Mucosa of stomach (tissue), 1 donor: ENCODE measurements around the gene SLC16A3.

Experiments used
- H3K27me3 ChIP-seq: one replicate; pipeline ENCODE4 v1.7.0; 2013; ENCODE audit warnings: mild to moderate bottlenecking, low read length; ENCODE audit not compliant: control insufficient read depth, insufficient read depth
- H3K36me3 ChIP-seq: one replicate; pipeline ENCODE4 v1.7.0; 2013; ENCODE audit warnings: low read length; ENCODE audit not compliant: control insufficient read depth, insufficient read depth
- H3K4me1 ChIP-seq: one replicate; pipeline ENCODE4 v1.7.0; 2013; ENCODE audit warnings: mild to moderate bottlenecking, low read length; ENCODE audit not compliant: control insufficient read depth, insufficient read depth
- H3K4me3 ChIP-seq: one replicate; pipeline ENCODE4 v1.7.0; 2013; ENCODE audit warnings: low read length
- H3K9ac ChIP-seq: one replicate; pipeline ENCODE4 v1.7.0; 2013; ENCODE audit warnings: mild to moderate bottlenecking, low read length, moderate library complexity
- H3K9me3 ChIP-seq: one replicate; pipeline ENCODE4 v1.7.0; 2013; ENCODE audit warnings: mild to moderate bottlenecking, low read length, moderate library complexity; ENCODE audit not compliant: control insufficient read depth
- donor health status: Pancreatic carcinoma.

SLC16A3 gene

GRCh38 chr17:82212331-82213250 is 16.3 kb upstream of the SLC16A3 start, which contains the start of gene CCDC57:
Gene CCDC57 (minus strand): TSS chr17:82212842. CDS start chr17:82201944, 10,898 bp downstream.
- Histone ChIP-seq H3K4me1 (peaks cover 32% of the 10 kb centered on the region), H3K36me3 (no peaks in the 10 kb centered on the region), H3K9ac (peak within 1 kb of the TSS; percentile 86), H3K4me3 (peak within 1 kb of the TSS; percentile 46), H3K27me3 (no peaks in the 10 kb centered on the region), H3K9me3 (no peaks in the 10 kb centered on the region)

GRCh38 chr17:82213251-82214011 is 15.4 kb upstream of the SLC16A3 start:
- no peaks in the 10 kb centered on the region for H3K9me3 ChIP-seq
- H3K36me3 ChIP-seq = no peaks in the 10 kb centered on the region
- peak overlapping the region; percentile 86 for H3K9ac ChIP-seq
- H3K4me1 ChIP-seq = peaks cover 36% of the 10 kb centered on the region
- H3K27me3 ChIP-seq = no peaks in the 10 kb centered on the region
- H3K4me3 ChIP-seq = peak overlapping the region; percentile 46

GRCh38 chr17:82214012-82214628 is 14.7 kb upstream of the SLC16A3 start:
- no peaks in the 10 kb centered on the region for H3K27me3 ChIP-seq
- no peaks in the 10 kb centered on the region for H3K9me3 ChIP-seq
- H3K4me1 ChIP-seq = peaks cover 36% of the 10 kb centered on the region
- no peak overlapping the region for H3K4me3 ChIP-seq
- H3K9ac ChIP-seq = no peak overlapping the region
- no peaks in the 10 kb centered on the region for H3K36me3 ChIP-seq

- H3K4me3 ChIP-seq = no peak overlapping the region
- no peaks in the 10 kb centered on the region for H3K36me3 ChIP-seq
- no peaks in the 10 kb centered on the region for H3K9me3 ChIP-seq
- H3K27me3 ChIP-seq = no peaks in the 10 kb centered on the region
- H3K4me1 ChIP-seq = peaks cover 36% of the 10 kb centered on the region
- H3K9ac ChIP-seq = peak overlapping the region; percentile 26
These were observed 13.5 kb upstream of the SLC16A3 start for GRCh38 chr17:82215095-82215971.

GRCh38 chr17:82215972-82216300 is 12.9 kb upstream of the SLC16A3 start:
- no peak overlapping the region for H3K4me3 ChIP-seq
- H3K4me1 ChIP-seq = peaks cover 36% of the 10 kb centered on the region
- no peaks in the 10 kb centered on the region for H3K36me3 ChIP-seq
- peak overlapping the region; percentile 26 for H3K9ac ChIP-seq
- H3K27me3 ChIP-seq = no peaks in the 10 kb centered on the region
- no peaks in the 10 kb centered on the region for H3K9me3 ChIP-seq

- Histone ChIP-seq H3K4me1 (peaks cover 35% of the 10 kb centered on the region), H3K27me3 (no peaks in the 10 kb centered on the region), H3K36me3 (no peaks in the 10 kb centered on the region), H3K9me3 (no peaks in the 10 kb centered on the region), H3K9ac (peak overlapping the region; percentile 26), H3K4me3 (no peak overlapping the region)
These were observed 12.3 kb upstream of the SLC16A3 start for GRCh38 chr17:82216301-82217119.

GRCh38 chr17:82217120-82217529 is 11.7 kb upstream of the SLC16A3 start:
- Histone ChIP-seq H3K4me3 (no peak overlapping the region), H3K27me3 (no peaks in the 10 kb centered on the region), H3K4me1 (peaks cover 30% of the 10 kb centered on the region), H3K36me3 (no peaks in the 10 kb centered on the region), H3K9ac (peak overlapping the region; percentile 26), H3K9me3 (no peaks in the 10 kb centered on the region)

- Histone ChIP-seq H3K9me3 (no peaks in the 10 kb centered on the region), H3K9ac (peak overlapping the region; percentile 26), H3K27me3 (no peaks in the 10 kb centered on the region), H3K4me3 (no peak overlapping the region), H3K36me3 (no peaks in the 10 kb centered on the region), H3K4me1 (peaks cover 30% of the 10 kb centered on the region)
These were observed 11.2 kb upstream of the SLC16A3 start for GRCh38 chr17:82217530-82218204.

- H3K4me1 ChIP-seq = peaks cover 26% of the 10 kb centered on the region
- no peaks in the 10 kb centered on the region for H3K27me3 ChIP-seq
- no peaks in the 10 kb centered on the region for H3K36me3 ChIP-seq
- H3K9me3 ChIP-seq = no peaks in the 10 kb centered on the region
- no peak overlapping the region for H3K4me3 ChIP-seq
- no peak overlapping the region for H3K9ac ChIP-seq
These were observed 10.3 kb upstream of the SLC16A3 start for GRCh38 chr17:82218349-82219075.

GRCh38 chr17:82219083-82219482 is 9.8 kb upstream of the SLC16A3 start:
- no peaks in the 10 kb centered on the region for H3K9me3 ChIP-seq
- no peaks in the 10 kb centered on the region for H3K36me3 ChIP-seq
- no peak overlapping the region for H3K4me3 ChIP-seq
- no peak overlapping the region for H3K9ac ChIP-seq
- no peaks in the 10 kb centered on the region for H3K27me3 ChIP-seq
- peaks cover 25% of the 10 kb centered on the region for H3K4me1 ChIP-seq
